T-helper 2 cell (primary cell): ENCODE measurements around the gene RNU1-4.
"Not testable (repeated sequence)": the region's sequence is repeated elsewhere in the genome, so short reads cannot be mapped to it uniquely, and the experiment has no call there.

Experiments used
- DNase-seq, 5 experiments: peaks; one replicate each; pipeline versions ENCODE4 v3.0.0 to v3.0.0-alpha.2; 2012 to 2022

RNU1-4 gene

GRCh38 chr1:16709659-16710087 lies 30.6 kb upstream of the RNU1-4 start:
- peak in 1 of 5 experiments; percentile 44 for DNase-seq

GRCh38 chr1:16710618-16711017 lies 29.7 kb upstream of the RNU1-4 start:
- not testable (repeated sequence) for DNase-seq

- not testable (repeated sequence) for DNase-seq
These were observed 28.2 kb upstream of the RNU1-4 start for GRCh38 chr1:16712131-16712530.

- DNase-seq, result not testable (repeated sequence)
These were observed 27.7 kb upstream of the RNU1-4 start for GRCh38 chr1:16712582-16712981.

GRCh38 chr1:16712984-16713383 lies 27.3 kb upstream of the RNU1-4 start:
- DNase-seq, result not testable (repeated sequence)

- DNase-seq, result not testable (repeated sequence)
These were observed 26.8 kb upstream of the RNU1-4 start for GRCh38 chr1:16713480-16713879.

- no peak for DNase-seq
These were observed 23.5 kb upstream of the RNU1-4 start for GRCh38 chr1:16716691-16717335.

GRCh38 chr1:16717336-16718098 lies 22.8 kb upstream of the RNU1-4 start:
- DNase-seq, result no peak

- DNase-seq, result not testable (repeated sequence)
These were observed 22.0 kb upstream of the RNU1-4 start for GRCh38 chr1:16718099-16718907.

- no peak for DNase-seq
These were observed 21.3 kb upstream of the RNU1-4 start for GRCh38 chr1:16718908-16719533.

- no peak for DNase-seq
These were observed 20.6 kb upstream of the RNU1-4 start for GRCh38 chr1:16719571-16720350.

GRCh38 chr1:16720351-16721223 lies 19.7 kb upstream of the RNU1-4 start:
- DNase-seq, result no peak

GRCh38 chr1:16721871-16722641 lies 18.3 kb upstream of the RNU1-4 start:
- DNase-seq, result no peak

- DNase-seq, result no peak
These were observed 15.4 kb upstream of the RNU1-4 start for GRCh38 chr1:16724718-16725438.

- DNase-seq, result not testable (repeated sequence)
These were observed 14.7 kb upstream of the RNU1-4 start for GRCh38 chr1:16725439-16726245.

- DNase-seq, result peak in 2 of 5 experiments; percentile 56 to 73
These were observed 12.9 kb upstream of the RNU1-4 start for GRCh38 chr1:16727190-16728111.

GRCh38 chr1:16728243-16728949 lies 11.9 kb upstream of the RNU1-4 start:
- peak in 1 of 5 experiments; percentile 44 for DNase-seq
